ENCODE results near the gene ASCL4.
A peak's percentile ranks its signal among the peaks of the same experiment; 100 is the strongest.

- peak in 1 of 4 experiments; percentile 3 for TF ChIP-seq CTCF (IDR thresholded peaks at IDR 0.05)
- TF ChIP-seq POLR2A (IDR thresholded peaks at IDR 0.05): no peak
Observed at GRCh38 chr12:107761502-107761904, 13.0 kb upstream of the ASCL4 start.
